ENCODE measurements around the gene ILRUN.
"Not testable (repeated sequence)": the region's sequence is repeated elsewhere in the genome, so short reads cannot be mapped to it uniquely, and the experiment has no call there.

The ILRUN gene

DNA sequence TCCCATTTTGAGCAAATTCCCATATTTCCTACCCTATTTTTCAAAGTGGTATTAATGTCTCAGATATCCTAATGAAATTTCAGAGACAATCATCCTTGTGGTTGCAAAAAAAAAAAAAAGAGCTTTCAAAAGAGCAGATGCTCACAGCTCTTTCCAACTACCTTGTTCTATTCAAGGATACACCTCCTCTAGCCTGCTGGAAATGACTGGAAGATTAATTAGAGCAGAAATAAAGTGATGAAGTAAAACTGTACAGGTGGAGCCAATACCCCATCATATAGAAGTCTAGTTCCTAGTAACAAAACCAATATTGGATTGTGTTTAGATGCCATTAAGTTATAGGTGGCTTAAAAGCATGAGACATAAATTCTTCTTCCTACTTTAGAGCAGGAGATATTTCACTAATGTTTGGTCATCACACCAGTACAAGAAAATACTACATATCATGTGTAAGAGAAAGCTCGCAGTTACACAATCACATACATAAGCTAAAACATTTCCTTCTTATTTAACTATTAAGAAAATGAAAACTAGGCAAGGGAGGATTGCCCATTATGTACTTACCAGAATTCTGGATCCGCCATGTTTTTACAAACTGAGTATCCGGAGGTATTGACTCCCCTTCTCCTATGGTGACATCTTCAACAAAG lies 42.4 kb downstream of the ILRUN start:
- Histone ChIP-seq H3K36me3 (ENCODE audit: insufficient read depth) (no peaks in the 10 kb centered on the region), H2AFZ (ENCODE audit: low read depth) (no peak overlapping the region), H4K20me1 (ENCODE audit: insufficient read depth) (no peaks in the 10 kb centered on the region), H3K4me3 (IDR thresholded peaks at IDR 0.05; ENCODE audit: insufficient read depth, low read depth, low read length) (no peak overlapping the region), H3K9ac (no peak overlapping the region), H3K4me1 (ENCODE audit: low read depth, poor library complexity, severe bottlenecking) (peaks cover 82% of the 10 kb centered on the region), H3K79me2 (ENCODE audit: insufficient read depth, low read depth) (peaks cover 35% of the 10 kb centered on the region), H3K27ac (peak overlapping the region; percentile 100), H3K4me2 (peak overlapping the region; percentile 95; the same call in 1 of the 2 replicates), H3K27me3 (ENCODE audit: insufficient read depth, low read depth) (no peaks in the 10 kb centered on the region)
- TF ChIP-seq, protein P1, sequence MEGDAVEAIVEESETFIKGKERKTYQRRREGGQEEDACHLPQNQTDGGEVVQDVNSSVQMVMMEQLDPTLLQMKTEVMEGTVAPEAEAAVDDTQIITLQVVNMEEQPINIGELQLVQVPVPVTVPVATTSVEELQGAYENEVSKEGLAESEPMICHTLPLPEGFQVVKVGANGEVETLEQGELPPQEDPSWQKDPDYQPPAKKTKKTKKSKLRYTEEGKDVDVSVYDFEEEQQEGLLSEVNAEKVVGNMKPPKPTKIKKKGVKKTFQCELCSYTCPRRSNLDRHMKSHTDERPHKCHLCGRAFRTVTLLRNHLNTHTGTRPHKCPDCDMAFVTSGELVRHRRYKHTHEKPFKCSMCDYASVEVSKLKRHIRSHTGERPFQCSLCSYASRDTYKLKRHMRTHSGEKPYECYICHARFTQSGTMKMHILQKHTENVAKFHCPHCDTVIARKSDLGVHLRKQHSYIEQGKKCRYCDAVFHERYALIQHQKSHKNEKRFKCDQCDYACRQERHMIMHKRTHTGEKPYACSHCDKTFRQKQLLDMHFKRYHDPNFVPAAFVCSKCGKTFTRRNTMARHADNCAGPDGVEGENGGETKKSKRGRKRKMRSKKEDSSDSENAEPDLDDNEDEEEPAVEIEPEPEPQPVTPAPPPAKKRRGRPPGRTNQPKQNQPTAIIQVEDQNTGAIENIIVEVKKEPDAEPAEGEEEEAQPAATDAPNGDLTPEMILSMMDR (conservative IDR thresholded peaks at IDR 0.05; ENCODE audit: low read depth, low read length), result no peak

DNA sequence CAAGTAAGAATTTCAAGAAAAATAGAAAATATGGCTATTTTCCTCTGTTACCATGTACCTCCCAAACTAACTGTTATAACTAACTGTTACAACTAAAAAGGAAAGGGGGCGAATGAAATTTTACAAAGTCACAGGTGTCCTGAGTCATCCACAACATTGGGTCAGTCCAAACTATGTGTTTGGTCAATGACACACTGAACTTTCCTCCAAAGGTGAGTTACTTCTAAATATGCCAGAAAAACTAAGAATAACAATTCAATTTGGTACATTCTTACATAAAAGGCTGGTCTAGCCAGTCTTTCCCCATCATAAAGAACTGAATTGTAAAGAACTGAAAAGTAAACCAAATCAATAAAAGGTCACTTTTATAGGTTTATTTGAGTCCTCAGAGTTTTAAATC lies 44.3 kb downstream of the ILRUN start:
- TF ChIP-seq, protein P1 (conservative IDR thresholded peaks at IDR 0.05; ENCODE audit: low read depth, low read length), result no peak
- Histone ChIP-seq H3K27me3 (ENCODE audit: insufficient read depth, low read depth) (no peaks in the 10 kb centered on the region), H3K4me3 (IDR thresholded peaks at IDR 0.05; ENCODE audit: insufficient read depth, low read depth, low read length) (no peak overlapping the region), H2AFZ (ENCODE audit: low read depth) (no peak overlapping the region), H3K36me3 (ENCODE audit: insufficient read depth) (no peaks in the 10 kb centered on the region), H3K4me2 (no peak overlapping the region; the same call in 1 of the 2 replicates), H4K20me1 (ENCODE audit: insufficient read depth) (no peaks in the 10 kb centered on the region), H3K4me1 (ENCODE audit: low read depth, poor library complexity, severe bottlenecking) (peaks cover 63% of the 10 kb centered on the region), H3K79me2 (ENCODE audit: insufficient read depth, low read depth) (peaks cover 27% of the 10 kb centered on the region), H3K27ac (no peak overlapping the region), H3K9ac (no peak overlapping the region)

DNA sequence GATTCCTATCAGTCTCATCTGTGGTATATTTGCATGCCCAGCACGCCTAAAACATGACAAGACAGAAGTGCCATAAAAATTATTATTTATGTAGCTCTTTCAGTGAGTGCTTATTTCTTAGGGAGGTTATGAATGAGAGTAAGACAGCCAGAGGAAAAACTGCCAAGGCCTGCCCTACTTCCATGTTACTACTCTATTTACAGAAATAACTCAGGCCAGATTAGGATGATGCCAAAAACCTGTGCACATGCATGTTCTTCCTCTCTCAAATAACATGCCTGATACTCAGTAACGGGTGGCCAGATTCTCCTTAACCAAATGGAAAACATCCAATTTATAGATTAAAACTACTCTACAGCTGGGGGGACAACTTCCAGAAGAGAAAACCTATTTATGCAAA lies 45.7 kb downstream of the ILRUN start:
- TF ChIP-seq, protein P1 (conservative IDR thresholded peaks at IDR 0.05; ENCODE audit: low read depth, low read length), result no peak
- H3K4me3 ChIP-seq (IDR thresholded peaks at IDR 0.05; ENCODE audit: insufficient read depth, low read depth, low read length), result no peak overlapping the region
- no peaks in the 10 kb centered on the region for H3K36me3 ChIP-seq (ENCODE audit: insufficient read depth)

DNA sequence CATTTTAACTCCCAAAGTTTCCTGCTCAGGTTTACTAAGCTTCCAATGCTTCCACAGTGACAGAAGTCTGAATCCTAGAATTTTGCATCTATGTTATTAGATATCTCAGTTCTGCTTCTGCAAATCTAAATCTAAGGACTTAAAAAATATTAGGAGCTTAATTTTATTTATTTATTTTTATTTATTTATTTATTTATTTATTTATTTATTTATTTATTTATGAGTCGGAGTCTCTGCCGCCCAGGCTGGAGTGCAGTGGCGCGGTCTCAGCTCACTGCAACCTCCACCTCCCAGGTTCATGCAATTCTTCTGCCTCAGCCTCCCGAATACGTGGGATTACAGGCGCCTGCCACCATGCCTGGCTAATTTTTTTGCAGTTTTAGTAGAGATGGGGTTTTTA lies 46.3 kb downstream of the ILRUN start:
- peaks cover 43% of the 10 kb centered on the region for H3K4me1 ChIP-seq (ENCODE audit: low read depth, poor library complexity, severe bottlenecking)
- not testable (repeated sequence) for H3K27me3 ChIP-seq (ENCODE audit: insufficient read depth, low read depth); H4K20me1 ChIP-seq (ENCODE audit: insufficient read depth); H3K36me3 ChIP-seq (ENCODE audit: insufficient read depth); H3K27ac ChIP-seq; H3K9ac ChIP-seq; H3K4me2 ChIP-seq; H3K4me3 ChIP-seq (IDR thresholded peaks at IDR 0.05; ENCODE audit: insufficient read depth, low read depth, low read length); H2AFZ ChIP-seq (ENCODE audit: low read depth)
- H3K79me2 ChIP-seq (ENCODE audit: insufficient read depth, low read depth), result peaks cover 27% of the 10 kb centered on the region

More for the DNA sequence above, 45.7 kb downstream of the ILRUN start:
- Histone ChIP-seq H3K4me2 (no peak overlapping the region), H3K27ac (no peak overlapping the region), H3K4me1 (ENCODE audit: low read depth, poor library complexity, severe bottlenecking) (peaks cover 49% of the 10 kb centered on the region), H3K9ac (no peak overlapping the region), H4K20me1 (ENCODE audit: insufficient read depth) (no peaks in the 10 kb centered on the region), H3K27me3 (ENCODE audit: insufficient read depth, low read depth) (no peaks in the 10 kb centered on the region), H3K79me2 (ENCODE audit: insufficient read depth, low read depth) (peaks cover 27% of the 10 kb centered on the region), H2AFZ (ENCODE audit: low read depth) (no peak overlapping the region)

DNA sequence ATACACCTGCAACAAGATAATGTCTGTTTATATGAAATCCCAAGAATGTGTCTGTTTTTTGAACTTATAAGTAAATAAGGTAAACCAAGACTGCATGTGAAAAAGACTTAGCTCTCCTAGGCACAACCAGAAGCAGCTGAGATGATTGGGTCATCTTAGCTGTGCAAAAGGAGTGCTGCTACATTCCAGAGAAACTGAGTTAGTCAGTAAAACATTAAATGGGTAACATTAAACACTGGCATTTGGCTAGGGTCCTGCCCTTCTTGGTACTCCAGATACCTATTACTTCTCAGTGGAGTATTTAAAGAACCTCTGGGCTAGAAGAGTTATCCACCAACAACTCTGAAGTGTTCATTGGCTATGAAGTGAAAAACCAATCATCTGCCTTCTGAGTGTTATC lies 47.8 kb downstream of the ILRUN start:
- no peak overlapping the region for H3K9ac ChIP-seq
- no peaks in the 10 kb centered on the region for H3K36me3 ChIP-seq (ENCODE audit: insufficient read depth)
- peaks cover 16% of the 10 kb centered on the region for H3K79me2 ChIP-seq (ENCODE audit: insufficient read depth, low read depth)
- no peak overlapping the region for H2AFZ ChIP-seq (ENCODE audit: low read depth)
- no peak overlapping the region for H3K4me3 ChIP-seq (IDR thresholded peaks at IDR 0.05; ENCODE audit: insufficient read depth, low read depth, low read length)
- no peaks in the 10 kb centered on the region for H4K20me1 ChIP-seq (ENCODE audit: insufficient read depth)
- TF ChIP-seq, protein P1 (conservative IDR thresholded peaks at IDR 0.05; ENCODE audit: low read depth, low read length), result no peak
- H3K4me1 ChIP-seq (ENCODE audit: low read depth, poor library complexity, severe bottlenecking), result peaks cover 29% of the 10 kb centered on the region
- H3K27ac ChIP-seq, result no peak overlapping the region
- H3K27me3 ChIP-seq (ENCODE audit: insufficient read depth, low read depth), result no peaks in the 10 kb centered on the region
- no peak overlapping the region for H3K4me2 ChIP-seq

All from KMS-11 (cell line).